ENCODE measurements around the gene RNF212B. TPM values are rescaled to one million over a fixed set of nuclear protein-coding genes. Genes with fewer than 3 reads are reported as not detected.

The RNF212B gene
- total and polyA plus RNA-seq, 2 of the 13 experiments (the other 11 are each of a cell fraction or from before 2014, with no cell fraction given), result 0.05 TPM; not detected in 1

- TF ChIP-seq, protein P1, sequence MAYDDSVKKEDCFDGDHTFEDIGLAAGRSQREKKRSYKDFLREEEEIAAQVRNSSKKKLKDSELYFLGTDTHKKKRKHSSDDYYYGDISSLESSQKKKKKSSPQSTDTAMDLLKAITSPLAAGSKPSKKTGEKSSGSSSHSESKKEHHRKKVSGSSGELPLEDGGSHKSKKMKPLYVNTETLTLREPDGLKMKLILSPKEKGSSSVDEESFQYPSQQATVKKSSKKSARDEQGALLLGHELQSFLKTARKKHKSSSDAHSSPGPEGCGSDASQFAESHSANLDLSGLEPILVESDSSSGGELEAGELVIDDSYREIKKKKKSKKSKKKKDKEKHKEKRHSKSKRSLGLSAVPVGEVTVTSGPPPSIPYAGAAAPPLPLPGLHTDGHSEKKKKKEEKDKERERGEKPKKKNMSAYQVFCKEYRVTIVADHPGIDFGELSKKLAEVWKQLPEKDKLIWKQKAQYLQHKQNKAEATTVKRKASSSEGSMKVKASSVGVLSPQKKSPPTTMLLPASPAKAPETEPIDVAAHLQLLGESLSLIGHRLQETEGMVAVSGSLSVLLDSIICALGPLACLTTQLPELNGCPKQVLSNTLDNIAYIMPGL (CRISPR knock-in tag; IDR thresholded peaks at IDR 0.05; ENCODE audit: borderline replicate concordance in 1 of 2, low read depth in 1 of 2), result peak; percentile 22 to 44; a peak in 2 of 4 replicates
- TF ChIP-seq KAT8 (CRISPR knock-in tag; IDR thresholded peaks at IDR 0.05) (peak; percentile 53; the same call in 1 of the 2 replicates), LCORL (IDR thresholded peaks at IDR 0.05) (no peak), LCORL (CRISPR knock-in tag; IDR thresholded peaks at IDR 0.05) (peak; percentile 48; the same call in 1 of the 2 replicates), HOXA3 (CRISPR knock-in tag; IDR thresholded peaks at IDR 0.05) (peak; percentile 60), ELF3 (CRISPR knock-in tag; IDR thresholded peaks at IDR 0.05) (0 out of 2 replicates have a peak, but pooled peaks have one; percentile 29), ZNF367 (CRISPR knock-in tag; IDR thresholded peaks at IDR 0.05; ENCODE audit: borderline replicate concordance) (no peak), ZNF557 (CRISPR knock-in tag; IDR thresholded peaks at IDR 0.05) (no peak), EEA1 (CRISPR knock-in tag; IDR thresholded peaks at IDR 0.05; ENCODE audit: borderline replicate concordance) (no peak), CBX1 (IDR thresholded peaks at IDR 0.05; ENCODE audit: low read depth) (peak; percentile 60), KLF16 (CRISPR knock-in tag; IDR thresholded peaks at IDR 0.05) (peak in 1 of 2 experiments; percentile 19; a peak in 1 of 4 replicates), ZNF792 (CRISPR knock-in tag; IDR thresholded peaks at IDR 0.05) (peak; percentile 76; the same call in 1 of the 2 replicates), ZSCAN25 (CRISPR knock-in tag; IDR thresholded peaks at IDR 0.05) (peak; percentile 17; the same call in 1 of the 2 replicates), TCF12 (IDR thresholded peaks at IDR 0.05) (no peak), TCF12 (CRISPR knock-in tag; IDR thresholded peaks at IDR 0.05) (no peak), ZNF34 (CRISPR knock-in tag; IDR thresholded peaks at IDR 0.05; ENCODE audit: borderline replicate concordance) (peak; percentile 93), E2F1 (CRISPR knock-in tag; IDR thresholded peaks at IDR 0.05) (peak; percentile 90)
- TF ChIP-seq, protein P2, sequence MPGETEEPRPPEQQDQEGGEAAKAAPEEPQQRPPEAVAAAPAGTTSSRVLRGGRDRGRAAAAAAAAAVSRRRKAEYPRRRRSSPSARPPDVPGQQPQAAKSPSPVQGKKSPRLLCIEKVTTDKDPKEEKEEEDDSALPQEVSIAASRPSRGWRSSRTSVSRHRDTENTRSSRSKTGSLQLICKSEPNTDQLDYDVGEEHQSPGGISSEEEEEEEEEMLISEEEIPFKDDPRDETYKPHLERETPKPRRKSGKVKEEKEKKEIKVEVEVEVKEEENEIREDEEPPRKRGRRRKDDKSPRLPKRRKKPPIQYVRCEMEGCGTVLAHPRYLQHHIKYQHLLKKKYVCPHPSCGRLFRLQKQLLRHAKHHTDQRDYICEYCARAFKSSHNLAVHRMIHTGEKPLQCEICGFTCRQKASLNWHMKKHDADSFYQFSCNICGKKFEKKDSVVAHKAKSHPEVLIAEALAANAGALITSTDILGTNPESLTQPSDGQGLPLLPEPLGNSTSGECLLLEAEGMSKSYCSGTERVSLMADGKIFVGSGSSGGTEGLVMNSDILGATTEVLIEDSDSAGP (CRISPR knock-in tag; IDR thresholded peaks at IDR 0.05; ENCODE audit: borderline replicate concordance), result peak; percentile 72; the same call in 1 of the 2 replicates
- TF ChIP-seq, protein P3, sequence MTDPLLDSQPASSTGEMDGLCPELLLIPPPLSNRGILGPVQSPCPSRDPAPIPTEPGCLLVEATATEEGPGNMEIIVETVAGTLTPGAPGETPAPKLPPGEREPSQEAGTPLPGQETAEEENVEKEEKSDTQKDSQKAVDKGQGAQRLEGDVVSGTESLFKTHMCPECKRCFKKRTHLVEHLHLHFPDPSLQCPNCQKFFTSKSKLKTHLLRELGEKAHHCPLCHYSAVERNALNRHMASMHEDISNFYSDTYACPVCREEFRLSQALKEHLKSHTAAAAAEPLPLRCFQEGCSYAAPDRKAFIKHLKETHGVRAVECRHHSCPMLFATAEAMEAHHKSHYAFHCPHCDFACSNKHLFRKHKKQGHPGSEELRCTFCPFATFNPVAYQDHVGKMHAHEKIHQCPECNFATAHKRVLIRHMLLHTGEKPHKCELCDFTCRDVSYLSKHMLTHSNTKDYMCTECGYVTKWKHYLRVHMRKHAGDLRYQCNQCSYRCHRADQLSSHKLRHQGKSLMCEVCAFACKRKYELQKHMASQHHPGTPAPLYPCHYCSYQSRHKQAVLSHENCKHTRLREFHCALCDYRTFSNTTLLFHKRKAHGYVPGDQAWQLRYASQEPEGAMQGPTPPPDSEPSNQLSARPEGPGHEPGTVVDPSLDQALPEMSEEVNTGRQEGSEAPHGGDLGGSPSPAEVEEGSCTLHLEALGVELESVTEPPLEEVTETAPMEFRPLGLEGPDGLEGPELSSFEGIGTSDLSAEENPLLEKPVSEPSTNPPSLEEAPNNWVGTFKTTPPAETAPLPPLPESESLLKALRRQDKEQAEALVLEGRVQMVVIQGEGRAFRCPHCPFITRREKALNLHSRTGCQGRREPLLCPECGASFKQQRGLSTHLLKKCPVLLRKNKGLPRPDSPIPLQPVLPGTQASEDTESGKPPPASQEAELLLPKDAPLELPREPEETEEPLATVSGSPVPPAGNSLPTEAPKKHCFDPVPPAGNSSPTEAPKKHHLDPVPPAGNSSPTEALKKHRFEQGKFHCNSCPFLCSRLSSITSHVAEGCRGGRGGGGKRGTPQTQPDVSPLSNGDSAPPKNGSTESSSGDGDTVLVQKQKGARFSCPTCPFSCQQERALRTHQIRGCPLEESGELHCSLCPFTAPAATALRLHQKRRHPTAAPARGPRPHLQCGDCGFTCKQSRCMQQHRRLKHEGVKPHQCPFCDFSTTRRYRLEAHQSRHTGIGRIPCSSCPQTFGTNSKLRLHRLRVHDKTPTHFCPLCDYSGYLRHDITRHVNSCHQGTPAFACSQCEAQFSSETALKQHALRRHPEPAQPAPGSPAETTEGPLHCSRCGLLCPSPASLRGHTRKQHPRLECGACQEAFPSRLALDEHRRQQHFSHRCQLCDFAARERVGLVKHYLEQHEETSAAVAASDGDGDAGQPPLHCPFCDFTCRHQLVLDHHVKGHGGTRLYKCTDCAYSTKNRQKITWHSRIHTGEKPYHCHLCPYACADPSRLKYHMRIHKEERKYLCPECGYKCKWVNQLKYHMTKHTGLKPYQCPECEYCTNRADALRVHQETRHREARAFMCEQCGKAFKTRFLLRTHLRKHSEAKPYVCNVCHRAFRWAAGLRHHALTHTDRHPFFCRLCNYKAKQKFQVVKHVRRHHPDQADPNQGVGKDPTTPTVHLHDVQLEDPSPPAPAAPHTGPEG (CRISPR knock-in tag; IDR thresholded peaks at IDR 0.05), result no peak
These were observed at the start of gene RNF212B (continued) for GRCh38 chr14:23237772-23238594.

Measured in HepG2 (cell line).